Body of pancreas (tissue), 4 donors: ENCODE results near the gene KCNAB1.

ENCODE experiments used
- POLR2A ChIP-seq, 3 donors: fragments of 450-650 bp; IDR thresholded peaks; one replicate each; pipeline ENCODE4 v1.6.1; 2016; ENCODE audit warnings: antibody characterized with exemption in 3 of 3, mild to moderate bottlenecking in 2 of 3
- TF ChIP-seq, protein P1 (sequence below), 7 experiments: fragments of 450-650 bp in 4 of 7; fragments of 200-600 bp in 3 of 7; sonication (generic) in 3 of 7; IDR thresholded peaks; one replicate each; pipeline ENCODE4 v1.5.1; 2016 to 2019; ENCODE audit warnings: antibody characterized with exemption in 7 of 7

DNA sequence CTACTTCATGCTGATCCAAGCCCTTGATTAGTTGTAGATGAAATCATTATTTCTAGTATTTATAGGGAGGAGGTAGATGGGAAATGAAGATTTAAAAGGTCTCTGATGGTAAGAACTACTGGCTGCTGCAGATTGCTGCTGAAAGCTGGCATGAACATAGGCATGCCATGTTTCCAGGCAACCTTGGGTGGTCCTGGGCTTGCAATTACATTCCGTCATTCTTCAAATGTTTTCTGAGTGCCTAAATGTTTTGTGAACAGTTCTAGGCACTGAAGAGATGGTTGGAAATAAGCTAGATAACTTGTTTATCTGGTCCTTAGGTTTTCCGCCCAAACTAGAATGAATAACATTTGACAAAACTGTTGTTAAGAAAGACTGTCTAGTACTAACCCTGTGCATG, 95.8 kb downstream of the KCNAB1 start:
- TF ChIP-seq, protein P1, sequence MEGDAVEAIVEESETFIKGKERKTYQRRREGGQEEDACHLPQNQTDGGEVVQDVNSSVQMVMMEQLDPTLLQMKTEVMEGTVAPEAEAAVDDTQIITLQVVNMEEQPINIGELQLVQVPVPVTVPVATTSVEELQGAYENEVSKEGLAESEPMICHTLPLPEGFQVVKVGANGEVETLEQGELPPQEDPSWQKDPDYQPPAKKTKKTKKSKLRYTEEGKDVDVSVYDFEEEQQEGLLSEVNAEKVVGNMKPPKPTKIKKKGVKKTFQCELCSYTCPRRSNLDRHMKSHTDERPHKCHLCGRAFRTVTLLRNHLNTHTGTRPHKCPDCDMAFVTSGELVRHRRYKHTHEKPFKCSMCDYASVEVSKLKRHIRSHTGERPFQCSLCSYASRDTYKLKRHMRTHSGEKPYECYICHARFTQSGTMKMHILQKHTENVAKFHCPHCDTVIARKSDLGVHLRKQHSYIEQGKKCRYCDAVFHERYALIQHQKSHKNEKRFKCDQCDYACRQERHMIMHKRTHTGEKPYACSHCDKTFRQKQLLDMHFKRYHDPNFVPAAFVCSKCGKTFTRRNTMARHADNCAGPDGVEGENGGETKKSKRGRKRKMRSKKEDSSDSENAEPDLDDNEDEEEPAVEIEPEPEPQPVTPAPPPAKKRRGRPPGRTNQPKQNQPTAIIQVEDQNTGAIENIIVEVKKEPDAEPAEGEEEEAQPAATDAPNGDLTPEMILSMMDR (IDR thresholded peaks at IDR 0.05): no peak
- TF ChIP-seq POLR2A (IDR thresholded peaks at IDR 0.05): no peak
